Measurements from ENCODE around the gene NFATC2IP.
"Not testable (repeated sequence)": the region's sequence is repeated elsewhere in the genome, so short reads cannot be mapped to it uniquely, and the experiment has no call there.

NFATC2IP gene

DNA sequence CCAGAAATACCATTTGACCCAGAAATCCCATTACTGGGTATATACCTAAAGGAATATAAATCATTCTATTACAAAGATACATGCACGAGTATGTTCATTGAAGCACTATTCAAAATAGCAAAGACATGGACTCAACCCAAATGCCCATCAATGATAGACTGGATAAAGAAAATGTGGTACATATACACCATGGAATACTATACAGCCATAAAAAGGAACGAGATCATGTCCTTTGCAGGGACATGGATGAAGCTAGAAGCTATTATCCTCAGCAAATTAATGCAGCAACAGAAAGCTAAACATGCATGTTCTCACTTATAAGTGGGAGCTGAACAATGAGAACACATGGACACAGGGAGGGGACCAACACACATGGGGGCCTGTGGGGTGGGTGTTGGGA is 24.5 kb upstream of the NFATC2IP start:
- DNase-seq, result not testable (repeated sequence)

- DNase-seq, result no peak
Observed at GRCh38 chr16:28927815-28928214, 22.9 kb upstream of the NFATC2IP start.

DNA sequence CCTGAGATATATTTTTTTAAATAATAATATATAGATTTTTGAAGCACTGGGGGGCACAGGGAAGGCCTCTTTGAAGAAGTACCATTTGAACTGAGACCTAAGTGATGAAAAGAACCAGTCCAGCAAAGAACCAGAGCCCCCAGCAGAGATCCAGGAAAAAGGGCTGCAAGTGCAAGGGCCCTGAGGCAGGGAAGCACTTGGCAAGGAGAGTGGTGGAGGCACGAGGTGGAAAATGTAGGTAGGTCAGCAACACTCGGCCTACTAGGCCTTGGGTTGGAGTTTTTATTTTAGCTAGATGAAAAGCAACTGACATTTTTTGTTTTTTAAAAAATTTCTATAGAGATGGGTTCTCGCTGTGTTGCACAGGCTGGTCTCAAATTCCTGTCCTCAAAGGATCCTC is 20.5 kb upstream of the NFATC2IP start:
- DNase-seq, result no peak

DNA sequence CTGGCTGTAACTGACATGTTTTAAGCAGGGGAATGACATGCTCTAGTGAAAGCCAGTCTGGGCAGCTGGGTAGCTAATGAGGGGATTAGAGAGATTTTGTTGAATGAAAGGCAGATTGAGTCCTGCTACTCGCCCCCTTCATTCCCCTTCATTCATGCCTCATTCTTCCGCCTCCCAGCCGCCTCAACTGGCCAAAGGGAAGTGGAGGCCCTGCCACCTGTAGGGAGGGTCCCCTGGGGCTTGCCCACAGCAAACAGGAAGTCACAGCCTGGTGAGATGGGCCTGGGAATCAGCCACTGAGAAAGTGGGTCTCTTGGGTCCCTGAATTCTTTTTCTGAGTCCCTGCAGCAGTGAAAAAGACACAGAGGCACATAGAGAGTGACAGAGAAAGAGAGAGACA is 20.1 kb upstream of the NFATC2IP start:
- no peak for DNase-seq

GRCh38 chr16:28931801-28932225 is 18.9 kb upstream of the NFATC2IP start, which contains the start of gene CD19:
Gene CD19, plus strand, starts transcription at chr16:28931971. Its CDS starts 30 bp downstream, at chr16:28932001.
- DNase-seq, result no peak

DNA sequence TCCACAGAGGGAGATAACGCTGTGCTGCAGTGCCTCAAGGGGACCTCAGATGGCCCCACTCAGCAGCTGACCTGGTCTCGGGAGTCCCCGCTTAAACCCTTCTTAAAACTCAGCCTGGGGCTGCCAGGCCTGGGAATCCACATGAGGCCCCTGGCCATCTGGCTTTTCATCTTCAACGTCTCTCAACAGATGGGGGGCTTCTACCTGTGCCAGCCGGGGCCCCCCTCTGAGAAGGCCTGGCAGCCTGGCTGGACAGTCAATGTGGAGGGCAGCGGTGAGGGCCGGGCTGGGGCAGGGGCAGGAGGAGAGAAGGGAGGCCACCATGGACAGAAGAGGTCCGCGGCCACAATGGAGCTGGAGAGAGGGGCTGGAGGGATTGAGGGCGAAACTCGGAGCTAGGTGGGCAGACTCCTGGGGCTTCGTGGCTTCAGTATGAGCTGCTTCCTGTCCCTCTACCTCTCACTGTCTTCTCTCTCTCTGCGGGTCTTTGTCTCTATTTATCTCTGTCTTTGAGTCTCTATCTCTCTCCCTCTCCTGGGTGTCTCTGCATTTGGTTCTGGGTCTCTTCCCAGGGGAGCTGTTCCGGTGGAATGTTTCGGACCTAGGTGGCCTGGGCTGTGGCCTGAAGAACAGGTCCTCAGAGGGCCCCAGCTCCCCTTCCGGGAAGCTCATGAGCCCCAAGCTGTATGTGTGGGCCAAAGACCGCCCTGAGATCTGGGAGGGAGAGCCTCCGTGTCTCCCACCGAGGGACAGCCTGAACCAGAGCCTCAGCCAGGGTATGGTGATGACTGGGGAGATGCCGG is 18.2 kb upstream of the NFATC2IP start:
- no peak for DNase-seq

DNA sequence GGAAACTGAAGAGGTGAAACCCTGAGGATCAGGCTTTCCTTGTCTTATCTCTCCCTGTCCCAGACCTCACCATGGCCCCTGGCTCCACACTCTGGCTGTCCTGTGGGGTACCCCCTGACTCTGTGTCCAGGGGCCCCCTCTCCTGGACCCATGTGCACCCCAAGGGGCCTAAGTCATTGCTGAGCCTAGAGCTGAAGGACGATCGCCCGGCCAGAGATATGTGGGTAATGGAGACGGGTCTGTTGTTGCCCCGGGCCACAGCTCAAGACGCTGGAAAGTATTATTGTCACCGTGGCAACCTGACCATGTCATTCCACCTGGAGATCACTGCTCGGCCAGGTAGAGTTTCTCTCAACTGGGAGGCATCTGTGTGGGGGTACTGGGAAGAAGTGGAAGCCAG is 17.6 kb upstream of the NFATC2IP start:
- no peak for DNase-seq

GRCh38 chr16:28935346-28935745 is 15.4 kb upstream of the NFATC2IP start:
- no peak for DNase-seq

GRCh38 chr16:28935924-28936783 is 14.6 kb upstream of the NFATC2IP start:
- peak; percentile 98 for DNase-seq

DNA sequence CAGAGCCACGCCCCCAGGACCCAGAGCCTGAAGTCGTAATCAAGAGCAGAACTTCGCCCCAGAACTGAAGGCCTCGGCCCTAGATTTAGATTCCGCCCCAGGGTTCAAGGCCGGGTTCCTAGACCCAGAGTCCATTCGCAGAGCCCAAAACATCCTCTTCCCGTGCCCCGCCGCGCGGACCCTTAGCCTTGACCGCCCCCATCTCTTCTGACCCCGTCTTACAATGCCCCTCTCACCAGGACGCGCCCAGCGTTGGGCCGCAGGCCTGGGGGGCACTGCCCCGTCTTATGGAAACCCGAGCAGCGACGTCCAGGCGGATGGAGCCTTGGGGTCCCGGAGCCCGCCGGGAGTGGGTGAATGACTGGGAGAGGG is 14.0 kb upstream of the NFATC2IP start:
- DNase-seq, result no peak

DNA sequence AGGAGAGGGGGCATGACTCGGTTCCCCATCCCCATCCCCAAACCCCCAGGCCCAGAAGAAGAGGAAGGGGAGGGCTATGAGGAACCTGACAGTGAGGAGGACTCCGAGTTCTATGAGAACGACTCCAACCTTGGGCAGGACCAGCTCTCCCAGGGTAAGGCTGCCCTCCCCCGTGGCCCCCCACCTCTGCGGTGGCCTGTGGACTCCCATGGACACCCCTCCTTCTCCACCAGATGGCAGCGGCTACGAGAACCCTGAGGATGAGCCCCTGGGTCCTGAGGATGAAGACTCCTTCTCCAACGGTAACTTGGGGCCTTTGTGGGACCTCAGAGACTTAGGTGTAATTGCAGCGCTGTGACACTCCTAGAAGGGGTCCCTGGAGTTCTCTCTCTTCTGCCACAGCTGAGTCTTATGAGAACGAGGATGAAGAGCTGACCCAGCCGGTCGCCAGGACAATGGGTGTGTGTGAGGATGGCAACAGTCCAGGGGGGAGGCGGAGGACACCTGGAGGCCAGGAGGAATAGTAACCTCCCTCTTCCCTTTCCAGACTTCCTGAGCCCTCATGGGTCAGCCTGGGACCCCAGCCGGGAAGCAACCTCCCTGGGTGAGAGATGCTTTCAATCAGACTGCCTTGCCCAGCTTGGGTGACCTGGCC is 13.4 kb upstream of the NFATC2IP start:
- no peak for DNase-seq

DNA sequence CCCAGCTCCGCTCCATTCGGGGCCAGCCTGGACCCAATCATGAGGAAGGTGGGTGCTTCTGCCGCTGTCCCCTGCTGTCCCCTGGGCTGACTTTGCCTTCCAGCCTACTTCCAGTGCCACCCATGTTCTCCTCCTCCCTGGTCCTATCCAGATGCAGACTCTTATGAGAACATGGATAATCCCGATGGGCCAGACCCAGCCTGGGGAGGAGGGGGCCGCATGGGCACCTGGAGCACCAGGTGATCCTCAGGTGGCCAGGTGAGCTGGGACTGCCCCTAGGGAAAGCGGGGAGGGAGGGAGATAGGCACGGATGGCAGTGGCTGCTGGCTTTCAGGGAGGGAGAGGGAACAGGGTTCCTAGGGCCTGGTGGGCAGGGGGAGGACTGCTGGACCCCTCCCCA is 12.0 kb upstream of the NFATC2IP start:
- no peak for DNase-seq

DNA sequence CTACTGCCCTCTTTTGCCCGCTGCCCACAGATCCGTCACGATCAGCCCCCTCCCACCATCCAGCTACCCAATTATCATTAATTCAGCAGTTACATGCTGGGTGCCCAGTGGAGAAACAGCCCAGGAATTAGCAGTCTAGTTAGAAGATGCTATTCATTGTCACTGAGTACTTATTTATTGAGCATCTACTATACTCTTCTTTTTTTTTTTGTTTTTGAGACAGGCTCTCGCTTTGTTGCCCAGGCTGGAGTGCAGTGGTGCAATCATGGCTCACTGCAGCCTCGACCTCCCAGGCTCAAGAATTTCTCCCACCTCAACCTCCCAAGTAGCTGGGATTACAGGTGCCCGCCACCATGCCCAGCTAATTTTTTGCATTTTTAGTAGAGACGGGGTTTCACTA is 10.9 kb upstream of the NFATC2IP start:
- not testable (repeated sequence) for DNase-seq

DNA sequence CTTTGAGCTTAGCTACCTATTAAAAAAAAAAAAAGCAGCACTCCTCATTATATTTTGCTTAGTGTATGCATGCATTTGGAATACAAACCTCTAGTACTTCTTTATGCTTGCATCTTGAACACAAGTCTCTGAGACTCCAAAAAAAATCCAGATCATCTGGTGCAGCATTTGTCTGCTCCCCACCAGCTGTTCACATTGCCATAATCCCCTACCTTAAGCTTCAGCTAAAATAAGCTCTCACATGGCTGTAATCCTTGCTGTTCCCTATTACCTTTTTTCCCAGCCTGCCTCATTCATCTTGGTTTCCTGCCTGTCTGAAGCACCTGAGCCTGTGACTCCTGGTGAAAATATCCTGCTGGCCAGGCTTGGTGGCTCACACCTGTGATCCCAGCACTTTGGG is 7.5 kb upstream of the NFATC2IP start:
- no peak for DNase-seq

DNA sequence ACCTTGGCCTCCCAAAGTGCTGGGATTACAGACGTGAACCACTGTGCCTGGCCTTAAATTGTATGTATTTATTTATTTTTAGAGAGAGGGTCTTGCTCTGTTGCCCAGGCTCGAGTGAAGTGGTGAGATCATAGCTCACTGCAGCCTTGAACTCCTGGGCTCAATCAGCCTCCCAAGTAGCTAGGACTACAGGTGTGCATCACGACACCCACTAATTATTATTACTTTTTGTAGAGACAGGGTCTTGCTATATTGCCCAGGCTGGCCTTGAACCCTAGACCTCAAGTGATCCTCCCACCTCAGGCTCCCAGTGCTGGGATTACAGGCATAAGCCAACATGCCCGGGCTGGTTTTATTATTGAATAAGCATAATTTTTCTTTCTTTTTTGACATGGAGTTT is 4.1 kb upstream of the NFATC2IP start:
- no peak for DNase-seq

DNA sequence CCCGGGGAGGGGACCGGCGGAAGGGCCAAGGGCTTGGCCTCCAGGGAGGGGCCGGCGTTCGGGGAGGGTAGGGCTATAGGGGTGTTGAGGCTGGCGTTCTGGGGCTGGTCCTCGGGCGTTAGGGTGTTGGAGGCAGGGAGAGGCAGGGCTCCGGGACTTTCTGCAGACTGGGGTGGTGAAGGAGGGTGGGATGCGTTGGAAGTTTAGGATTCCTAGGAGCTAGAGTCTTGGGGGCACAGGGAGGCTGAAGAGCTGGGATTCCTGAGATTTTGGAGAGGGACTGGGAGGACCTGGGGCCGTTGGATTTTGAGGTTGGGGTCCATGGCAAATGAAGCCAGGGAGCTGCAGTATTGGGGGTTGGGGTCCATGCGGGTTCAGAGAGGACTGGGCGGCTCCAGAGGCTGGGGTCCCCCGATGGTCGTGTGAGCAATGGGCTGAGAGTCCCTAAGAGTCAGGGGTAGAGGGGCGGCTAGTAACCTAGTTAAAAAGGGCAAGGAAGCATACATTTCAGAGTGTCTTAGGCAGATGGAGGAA is 740 bp downstream of the NFATC2IP start:
- peak in 1 of 2 donors; percentile 4 for DNase-seq

- peak; percentile 29 to 56 for DNase-seq
Observed at GRCh38 chr16:28958216-28958615, 7.5 kb downstream of the NFATC2IP start.

- DNase-seq, result peak; percentile 21 to 65
Observed at GRCh38 chr16:28958836-28959235, 8.1 kb downstream of the NFATC2IP start.

- no peak for DNase-seq
Observed at GRCh38 chr16:28964072-28964471, 13.3 kb downstream of the NFATC2IP start.

DNA sequence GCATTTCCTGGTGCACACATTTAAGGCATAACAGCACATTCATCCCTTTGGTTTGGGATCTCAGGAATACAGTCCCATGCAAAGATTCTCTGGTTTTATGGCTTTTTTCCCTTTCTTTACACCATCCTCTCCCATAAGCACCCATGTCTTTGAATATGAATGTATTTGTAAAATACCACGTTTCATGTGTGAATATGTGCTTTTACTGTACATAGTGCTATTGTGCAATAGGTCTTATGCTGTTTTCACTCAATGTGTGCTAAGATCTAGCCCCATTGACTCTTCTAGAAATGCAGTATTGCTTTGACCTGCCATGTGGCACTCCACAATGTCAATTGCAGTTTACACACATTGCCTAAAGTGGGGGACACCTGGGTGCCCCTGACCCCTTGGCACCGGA is 13.8 kb downstream of the NFATC2IP start:
- DNase-seq, result no peak

DNA sequence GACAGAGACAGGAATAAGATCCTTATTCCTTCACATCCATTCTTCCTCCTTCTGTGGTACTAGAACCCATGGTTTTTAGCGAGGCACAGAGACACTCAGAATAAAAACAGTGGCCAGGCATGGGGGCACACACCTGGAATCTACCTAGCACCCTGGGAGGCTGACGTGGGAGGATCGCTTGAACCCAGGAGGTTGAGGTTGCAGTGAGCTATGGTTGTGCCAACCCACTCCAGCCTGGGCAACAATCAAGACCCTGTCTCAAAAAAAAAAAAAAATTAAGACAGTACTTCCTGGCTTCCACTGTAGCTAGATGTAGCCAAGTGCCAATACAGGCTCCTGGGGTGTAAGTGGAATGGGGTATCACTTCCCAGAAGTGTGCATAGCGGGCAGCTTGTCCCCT is 16.4 kb downstream of the NFATC2IP start:
- no peak for DNase-seq

DNA sequence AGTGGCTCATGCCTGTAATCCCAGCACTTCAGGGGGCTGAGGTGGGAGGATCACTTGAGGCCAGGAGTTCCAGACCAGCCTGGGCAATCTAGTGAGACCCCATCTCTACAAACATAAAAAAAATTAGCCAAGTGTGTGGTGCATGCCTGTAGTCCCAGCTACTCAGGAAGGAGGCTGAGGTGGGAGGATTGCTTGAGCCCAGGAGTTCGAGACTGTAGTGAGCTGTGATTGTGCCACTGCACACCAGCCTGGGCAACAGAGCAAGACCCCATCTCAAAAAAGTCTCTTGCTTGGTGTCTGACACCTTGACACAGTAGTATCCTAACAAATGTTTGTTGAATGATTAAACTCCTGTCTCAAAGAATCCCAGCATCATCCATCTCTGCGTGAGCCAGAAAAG is 19.0 kb downstream of the NFATC2IP start:
- not testable (repeated sequence) for DNase-seq

GRCh38 chr16:28974007-28974436 is 23.3 kb downstream of the NFATC2IP start:
- peak; percentile 37 to 48 for DNase-seq

Data from inflammatory macrophage (primary cell).